NCI-H446 treated with DMSO at 0.1 percent for 48 hours (cell line): ENCODE measurements around the gene VPS9D1.
"Not testable (repeated sequence)": the region's sequence is repeated elsewhere in the genome, so short reads cannot be mapped to it uniquely, and the experiment has no call there.

Experiments used
- DNase-seq: peaks from one replicate; lab custom pipeline; 2025; lab: John Stamatoyannopoulos, UW

The VPS9D1 gene

GRCh38 chr16:89693931-89694783 is 26.5 kb downstream of the VPS9D1 start:
- no peak for DNase-seq

- DNase-seq: no peak
Measured at GRCh38 chr16:89693289-89693731, 27.4 kb downstream of the VPS9D1 start.

GRCh38 chr16:89691986-89692569 is 28.6 kb downstream of the VPS9D1 start:
- no peak for DNase-seq

- DNase-seq: no peak
Measured at GRCh38 chr16:89691231-89691985, 29.3 kb downstream of the VPS9D1 start.

- DNase-seq: no peak
Measured at GRCh38 chr16:89690392-89690901, 30.3 kb downstream of the VPS9D1 start.

- DNase-seq: not testable (repeated sequence)
Measured at GRCh38 chr16:89689621-89690020, 31.1 kb downstream of the VPS9D1 start.

GRCh38 chr16:89689142-89689541 is 31.6 kb downstream of the VPS9D1 start:
- no peak for DNase-seq

- no peak for DNase-seq
Measured at GRCh38 chr16:89688395-89688794, 32.3 kb downstream of the VPS9D1 start.

- DNase-seq: no peak
Measured at GRCh38 chr16:89687092-89687940, 33.4 kb downstream of the VPS9D1 start.

- peak; percentile 56 for DNase-seq
Measured at GRCh38 chr16:89686520-89687091, 34.1 kb downstream of the VPS9D1 start, which contains the start of gene CDK10. TSS of gene CDK10 (plus strand) at chr16:89686689. CDS start at chr16:89686711, 22 bp downstream.

- DNase-seq: no peak
Measured at GRCh38 chr16:89685916-89686315, 34.8 kb downstream of the VPS9D1 start.

- DNase-seq: no peak
Measured at GRCh38 chr16:89678258-89678657, 42.4 kb downstream of the VPS9D1 start.

- DNase-seq: no peak
Measured at GRCh38 chr16:89672177-89672941, 48.3 kb downstream of the VPS9D1 start.

- DNase-seq: not testable (repeated sequence)
Measured at GRCh38 chr16:89671565-89671964, 49.1 kb downstream of the VPS9D1 start.

- DNase-seq: no peak
Measured at GRCh38 chr16:89670496-89671431, 49.9 kb downstream of the VPS9D1 start.

GRCh38 chr16:89669755-89670154 is 50.9 kb downstream of the VPS9D1 start:
- DNase-seq: no peak

- DNase-seq: no peak
Measured at GRCh38 chr16:89668790-89669158, 51.9 kb downstream of the VPS9D1 start.

- DNase-seq: no peak
Measured at GRCh38 chr16:89667633-89668032, 53.1 kb downstream of the VPS9D1 start.

GRCh38 chr16:89667000-89667399 is 53.7 kb downstream of the VPS9D1 start:
- DNase-seq: not testable (repeated sequence)
